ENCODE measurements around the gene ARFGEF3.
"Not testable (repeated sequence)": the region's sequence is repeated elsewhere in the genome, so short reads cannot be mapped to it uniquely, and the experiment has no call there.

The ARFGEF3 gene

GRCh38 chr6:138275976-138276375 lies 114.2 kb downstream of the ARFGEF3 start:
- DNase-seq (ENCODE audit: low read depth in 2 of 2), result no peak

GRCh38 chr6:138277835-138278234 lies 116.1 kb downstream of the ARFGEF3 start:
- DNase-seq (ENCODE audit: low read depth in 2 of 2), result no peak

- DNase-seq (ENCODE audit: low read depth in 2 of 2), result no peak
These were observed 116.6 kb downstream of the ARFGEF3 start for GRCh38 chr6:138278326-138278725.

GRCh38 chr6:138285800-138286199 lies 124.1 kb downstream of the ARFGEF3 start:
- no peak for DNase-seq (ENCODE audit: low read depth in 2 of 2)

- no peak for DNase-seq (ENCODE audit: low read depth in 2 of 2)
These were observed 125.0 kb downstream of the ARFGEF3 start for GRCh38 chr6:138286698-138287097.

- peak; percentile 29 to 30 for DNase-seq (ENCODE audit: low read depth in 2 of 2)
These were observed 125.6 kb downstream of the ARFGEF3 start for GRCh38 chr6:138287144-138287955.

GRCh38 chr6:138288428-138289085 lies 126.8 kb downstream of the ARFGEF3 start:
- DNase-seq (ENCODE audit: low read depth in 2 of 2), result not testable (repeated sequence)

GRCh38 chr6:138289739-138290138 lies 128.0 kb downstream of the ARFGEF3 start:
- DNase-seq (ENCODE audit: low read depth in 2 of 2), result no peak

GRCh38 chr6:138290423-138290962 lies 128.8 kb downstream of the ARFGEF3 start:
- no peak for DNase-seq (ENCODE audit: low read depth in 2 of 2)

- no peak for DNase-seq (ENCODE audit: low read depth in 2 of 2)
These were observed 129.5 kb downstream of the ARFGEF3 start for GRCh38 chr6:138291036-138291848.

- DNase-seq (ENCODE audit: low read depth in 2 of 2), result no peak
These were observed 130.1 kb downstream of the ARFGEF3 start for GRCh38 chr6:138291849-138292181.

GRCh38 chr6:138292482-138292881 lies 130.7 kb downstream of the ARFGEF3 start:
- DNase-seq (ENCODE audit: low read depth in 2 of 2), result no peak

GRCh38 chr6:138293428-138294395 lies 132.0 kb downstream of the ARFGEF3 start:
- DNase-seq (ENCODE audit: low read depth in 2 of 2), result no peak

- DNase-seq (ENCODE audit: low read depth in 2 of 2), result no peak
These were observed 134.6 kb downstream of the ARFGEF3 start for GRCh38 chr6:138296381-138296780.

- no peak for DNase-seq (ENCODE audit: low read depth in 2 of 2)
These were observed 135.0 kb downstream of the ARFGEF3 start for GRCh38 chr6:138296786-138297185.

- DNase-seq (ENCODE audit: low read depth in 2 of 2), result no peak
These were observed 136.1 kb downstream of the ARFGEF3 start for GRCh38 chr6:138297761-138298298.

GRCh38 chr6:138300469-138300868 lies 138.7 kb downstream of the ARFGEF3 start:
- DNase-seq (ENCODE audit: low read depth in 2 of 2), result no peak

GRCh38 chr6:138302554-138302953 lies 140.8 kb downstream of the ARFGEF3 start:
- DNase-seq (ENCODE audit: low read depth in 2 of 2), result no peak

GRCh38 chr6:138307352-138307751 lies 145.6 kb downstream of the ARFGEF3 start:
- no peak for DNase-seq (ENCODE audit: low read depth in 2 of 2)

- no peak for DNase-seq (ENCODE audit: low read depth in 2 of 2)
These were observed 146.3 kb downstream of the ARFGEF3 start for GRCh38 chr6:138307816-138308730.

All from activated CD4-positive, alpha-beta T cell treated with anti-CD3 and anti-CD28 coated beads for 24 hours (primary cell).